Measurements from ENCODE around the gene CACUL1. TPM values are rescaled to one million over a fixed set of nuclear protein-coding genes. Genes with fewer than 3 reads are reported as not detected.

CACUL1 gene
- total and polyA plus RNA-seq, 2 donors (not counting 3 experiments of a cell fraction or from before 2014, with no cell fraction given): 6.0 to 35.1 TPM

DNA sequence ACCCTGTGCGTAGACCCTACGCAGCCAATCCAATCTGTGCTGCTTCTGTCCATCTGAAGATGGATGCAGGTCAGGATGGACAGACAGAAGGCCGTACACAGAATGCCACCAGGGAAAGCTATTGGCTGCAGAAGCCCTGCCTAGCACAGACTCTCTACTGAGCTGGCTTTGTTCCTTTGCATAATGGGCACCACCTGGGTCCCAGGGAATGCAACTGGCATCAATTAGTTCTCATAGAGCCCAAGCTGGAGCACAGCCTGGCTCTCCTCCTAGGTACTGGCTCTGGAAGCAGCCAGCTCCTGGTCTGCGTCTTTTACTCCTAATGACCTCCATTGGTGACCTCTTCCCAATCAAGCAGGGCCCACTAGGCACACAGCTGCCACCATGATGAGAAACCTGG lies 26.8 kb upstream of the CACUL1 start:
- FAIRE-seq (no peak), DNase-seq (ENCODE audit: low read depth, low spot score) (no peak)
- no TSS peak for BruUV-seq (replicated peaks)
- H3K4me1 ChIP-seq (ENCODE audit: control insufficient read depth, extremely low read depth, insufficient read depth, low read length): no peaks in the 10 kb centered on the region
- no peaks in the 10 kb centered on the region for H3K36me3 ChIP-seq (ENCODE audit: control insufficient read depth in 2 of 2, extremely low read depth in 1 of 2, insufficient read depth in 2 of 2, low read length in 2 of 2)
- H4K20me1 ChIP-seq (replicated peaks; ENCODE audit: control insufficient read depth, extremely low read depth, insufficient read depth, low read length): no peaks in the 10 kb centered on the region
- H2AFZ ChIP-seq (ENCODE audit: low read depth, low read length): no peak overlapping the region
- H3K79me2 ChIP-seq (ENCODE audit: control insufficient read depth, insufficient read depth, low read length): no peaks in the 10 kb centered on the region
- H3K27me3 ChIP-seq (ENCODE audit: control insufficient read depth in 2 of 2, insufficient read depth in 2 of 2, low read length in 2 of 2): peaks cover 0 to 2% of the 10 kb centered on the region in 2 experiments
- no peak for TF ChIP-seq POLR2A (IDR thresholded peaks at IDR 0.05; ENCODE audit: low read depth, low read length)
- no peak for TF ChIP-seq POLR2AphosphoS5 (IDR thresholded peaks at IDR 0.05; ENCODE audit: insufficient read depth, low read depth, low read length)
- no peak for TF ChIP-seq MAX (IDR thresholded peaks at IDR 0.05; ENCODE audit: insufficient read depth, insufficient read length)
- TF ChIP-seq EZH2 (IDR thresholded peaks at IDR 0.05; ENCODE audit: borderline replicate concordance, low read depth, low read length, severe bottlenecking): no peak
- TF ChIP-seq JUN (IDR thresholded peaks at IDR 0.05; ENCODE audit: borderline replicate concordance, insufficient read depth, insufficient read length, low read depth): no peak
- no peak for TF ChIP-seq FOS (IDR thresholded peaks at IDR 0.05; ENCODE audit: borderline replicate concordance, insufficient read depth, low read length)
- no peak for TF ChIP-seq MYC (IDR thresholded peaks at IDR 0.05; ENCODE audit: low read depth, low read length)
- no peak for TF ChIP-seq GATA2 (IDR thresholded peaks at IDR 0.05; ENCODE audit: insufficient read depth, insufficient read length, low read depth, low read length)
- TF ChIP-seq, protein P1, sequence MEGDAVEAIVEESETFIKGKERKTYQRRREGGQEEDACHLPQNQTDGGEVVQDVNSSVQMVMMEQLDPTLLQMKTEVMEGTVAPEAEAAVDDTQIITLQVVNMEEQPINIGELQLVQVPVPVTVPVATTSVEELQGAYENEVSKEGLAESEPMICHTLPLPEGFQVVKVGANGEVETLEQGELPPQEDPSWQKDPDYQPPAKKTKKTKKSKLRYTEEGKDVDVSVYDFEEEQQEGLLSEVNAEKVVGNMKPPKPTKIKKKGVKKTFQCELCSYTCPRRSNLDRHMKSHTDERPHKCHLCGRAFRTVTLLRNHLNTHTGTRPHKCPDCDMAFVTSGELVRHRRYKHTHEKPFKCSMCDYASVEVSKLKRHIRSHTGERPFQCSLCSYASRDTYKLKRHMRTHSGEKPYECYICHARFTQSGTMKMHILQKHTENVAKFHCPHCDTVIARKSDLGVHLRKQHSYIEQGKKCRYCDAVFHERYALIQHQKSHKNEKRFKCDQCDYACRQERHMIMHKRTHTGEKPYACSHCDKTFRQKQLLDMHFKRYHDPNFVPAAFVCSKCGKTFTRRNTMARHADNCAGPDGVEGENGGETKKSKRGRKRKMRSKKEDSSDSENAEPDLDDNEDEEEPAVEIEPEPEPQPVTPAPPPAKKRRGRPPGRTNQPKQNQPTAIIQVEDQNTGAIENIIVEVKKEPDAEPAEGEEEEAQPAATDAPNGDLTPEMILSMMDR (IDR thresholded peaks at IDR 0.05; ENCODE audit: extremely low read depth in 1 of 2, insufficient read depth in 1 of 2, low read depth in 1 of 2, low read length in 2 of 2): no peak
- no peaks in the 10 kb centered on the region for H3K9me1 ChIP-seq (replicated peaks; ENCODE audit: control insufficient read depth, extremely low read depth, insufficient read depth, low read length)
- no peak overlapping the region for H3K4me2 ChIP-seq (ENCODE audit: insufficient read depth, low read length)
- H3K4me3 ChIP-seq (replicated peaks in 1 of 3; ENCODE audit: insufficient read depth in 1 of 3, low read depth in 1 of 3, low read length in 3 of 3): no peak overlapping the region
- dilution Hi-C loops (cut with MboI; ENCODE audit: extremely low pct_ligation_motif_present, low sequenced_read_pairs): no loop called here
- H3K27ac ChIP-seq (ENCODE audit: insufficient read depth, low read depth, low read length): no peak overlapping the region
- H3K9me3 ChIP-seq (replicated peaks; ENCODE audit: control insufficient read depth, insufficient read depth, low read length): no peaks in the 10 kb centered on the region
- ChIA-PET POLR2A (no interaction called here), CTCF (no interaction called here)
- no peak overlapping the region for H3K9ac ChIP-seq (replicated peaks; ENCODE audit: extremely low read depth, insufficient read depth, low read length)
- intact Hi-C loops (cut with micrococcal nuclease): no loop called here
